ENCODE data around the gene SEC23IP.

DNA sequence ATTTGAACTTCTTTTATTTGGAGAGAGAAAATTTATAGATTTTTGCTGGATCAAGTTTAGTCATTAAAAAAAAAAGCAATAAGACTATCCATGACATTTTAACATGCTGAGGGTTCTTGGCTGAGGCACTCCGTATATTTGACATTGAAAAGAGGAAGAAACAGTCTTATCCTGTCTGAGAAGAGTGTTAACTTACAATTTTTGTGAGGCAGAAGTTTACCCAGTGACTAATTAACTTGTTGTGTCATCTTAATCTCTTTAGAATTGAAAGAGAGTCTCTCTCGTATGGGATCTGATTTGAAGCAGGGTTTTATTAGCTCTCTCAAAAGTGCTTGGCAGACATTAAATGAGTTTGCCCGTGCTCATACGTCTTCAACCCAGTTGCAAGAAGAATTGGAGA lies 39.3 kb downstream of the SEC23IP start:
- TF ChIP-seq, protein P1, sequence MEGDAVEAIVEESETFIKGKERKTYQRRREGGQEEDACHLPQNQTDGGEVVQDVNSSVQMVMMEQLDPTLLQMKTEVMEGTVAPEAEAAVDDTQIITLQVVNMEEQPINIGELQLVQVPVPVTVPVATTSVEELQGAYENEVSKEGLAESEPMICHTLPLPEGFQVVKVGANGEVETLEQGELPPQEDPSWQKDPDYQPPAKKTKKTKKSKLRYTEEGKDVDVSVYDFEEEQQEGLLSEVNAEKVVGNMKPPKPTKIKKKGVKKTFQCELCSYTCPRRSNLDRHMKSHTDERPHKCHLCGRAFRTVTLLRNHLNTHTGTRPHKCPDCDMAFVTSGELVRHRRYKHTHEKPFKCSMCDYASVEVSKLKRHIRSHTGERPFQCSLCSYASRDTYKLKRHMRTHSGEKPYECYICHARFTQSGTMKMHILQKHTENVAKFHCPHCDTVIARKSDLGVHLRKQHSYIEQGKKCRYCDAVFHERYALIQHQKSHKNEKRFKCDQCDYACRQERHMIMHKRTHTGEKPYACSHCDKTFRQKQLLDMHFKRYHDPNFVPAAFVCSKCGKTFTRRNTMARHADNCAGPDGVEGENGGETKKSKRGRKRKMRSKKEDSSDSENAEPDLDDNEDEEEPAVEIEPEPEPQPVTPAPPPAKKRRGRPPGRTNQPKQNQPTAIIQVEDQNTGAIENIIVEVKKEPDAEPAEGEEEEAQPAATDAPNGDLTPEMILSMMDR (IDR thresholded peaks at IDR 0.05), result no peak
- TF ChIP-seq POLR2A (IDR thresholded peaks at IDR 0.05) (no peak), POLR2AphosphoS5 (IDR thresholded peaks at IDR 0.05) (no peak)

Measured in prostate gland (tissue), 2 donors.